T-cell (primary cell): Measurements from ENCODE around the gene MIPOL1. TPM values are rescaled to one million over a fixed set of nuclear protein-coding genes. Genes with fewer than 3 reads are reported as not detected.

Experiments
- ATAC-seq, 4 experiments: fragments of 200-7000 bp in 3 of 4; fragments of 150-1000 bp in 1 of 4; cut with Tn5 transposase; replicated peaks in 1 of 4; 1 replicate in 3 of 4; 2 replicates in 1 of 4; pipeline ENCODE4 v1.10.0; 2021; ENCODE audit warnings: moderate library complexity in 3 of 4, mild to moderate bottlenecking in 2 of 4, moderate number of reproducible peaks in 1 of 4
- CTCF ChIA-PET, 2 donors: fragments of 300-600 bp; sonication (Branson Sonifier 250); formaldehyde crosslinking; loops; one replicate each; lab custom pipeline; 2022; ENCODE audit warnings: antibody characterized with exemption in 2 of 2; lab: Charles Lee
- POLR2A ChIA-PET, 2 donors: fragments of 300-600 bp; sonication (Branson Sonifier 250); formaldehyde crosslinking; loops; one replicate each; lab custom pipeline; 2022; ENCODE audit warnings: antibody characterized with exemption in 2 of 2; lab: Charles Lee
- DNase-seq, 35 experiments: peaks; one replicate each; pipeline versions ENCODE4 v3.0.0 to v3.0.0-alpha.2; 2013 to 2023
- H3K27ac ChIP-seq: one replicate; pipeline ENCODE4 v1.5.1; 2013; ENCODE audit warnings: low read length
- H3K27me3 ChIP-seq, 2 experiments: replicated peaks in 1 of 2; 1 replicate in 1 of 2; 2 replicates in 1 of 2; pipeline versions ENCODE4 v1.6.1 to v1.7.0; 2013; ENCODE audit warnings: low read length in 1 of 2, mixed read lengths in 1 of 2; ENCODE audit not compliant: control insufficient read depth in 2 of 2, insufficient read depth in 2 of 2; ENCODE audit errors: extremely low read depth in 1 of 2
- H3K36me3 ChIP-seq, 2 donors: 1 replicate in 1 of 2; 2 replicates in 1 of 2; pipeline versions ENCODE4 v1.6.1 to v1.7.0; 2013; ENCODE audit warnings: low read length in 1 of 2; ENCODE audit not compliant: control insufficient read depth in 2 of 2, insufficient read depth in 1 of 2; ENCODE audit errors: extremely low read depth in 1 of 2
- H3K4me1 ChIP-seq, 2 experiments: 1 replicate in 1 of 2; 2 replicates in 1 of 2; pipeline versions ENCODE4 v1.6.1 to v1.7.0; 2013; ENCODE audit warnings: low read length in 2 of 2, mixed read lengths in 1 of 2; ENCODE audit not compliant: insufficient read depth in 2 of 2, control insufficient read depth in 1 of 2; ENCODE audit errors: extremely low read depth in 1 of 2
- H3K4me3 ChIP-seq, 2 donors: 1 replicate in 1 of 2; 2 replicates in 1 of 2; pipeline versions ENCODE4 v1.5.1 to v1.7.0; 2013; ENCODE audit warnings: mild to moderate bottlenecking in 2 of 2, low read length in 1 of 2, moderate library complexity in 1 of 2; ENCODE audit not compliant: control insufficient read depth in 1 of 2; ENCODE audit errors: extremely low read depth in 1 of 2
- H3K9me3 ChIP-seq: 2 replicates; pipeline ENCODE4 v1.7.0; 2013
- H3K27ac Mint-ChIP-seq, 2 donors: one replicate each; pipeline ENCODE4 v1.8.0; 2020 to 2021; ENCODE audit warnings: mild to moderate bottlenecking in 2 of 2, mixed read lengths in 2 of 2
- H3K27me3 Mint-ChIP-seq, 2 donors: one replicate each; pipeline ENCODE4 v1.8.0; 2021 to 2022; ENCODE audit warnings: mixed read lengths in 2 of 2
- H3K36me3 Mint-ChIP-seq: one replicate; pipeline ENCODE4 v1.8.0; 2021; ENCODE audit warnings: mixed read lengths
- H3K4me1 Mint-ChIP-seq, 3 donors: one replicate each; pipeline ENCODE4 v1.8.0; 2020 to 2022; ENCODE audit warnings: mixed read lengths in 3 of 3, mild to moderate bottlenecking in 1 of 3
- H3K4me3 Mint-ChIP-seq, 3 donors: one replicate each; pipeline ENCODE4 v1.8.0; 2020 to 2022; ENCODE audit warnings: mild to moderate bottlenecking in 3 of 3, mixed read lengths in 3 of 3, moderate library complexity in 3 of 3
- H3K9me3 Mint-ChIP-seq, 3 donors: one replicate each; pipeline ENCODE4 v1.8.0; 2020 to 2022; ENCODE audit warnings: mixed read lengths in 3 of 3
- WGBS: methylation state at CpG from one replicate; pipeline ENCODE4 v1.1.5; 2013; ENCODE audit warnings: missing lambda C conversion rate; ENCODE audit not compliant: insufficient coverage; 5-methylcytosine and 5-hydroxymethylcytosine counted together
- total RNA-seq, 35 experiments: library from RNA in 6 of 35; stranded (reverse) in 6 of 35; fragments of 120-200 nt in 1 of 35; gene quantifications; one replicate each; pipeline versions ENCODE4 v1.2.1 to v1.2.4 and lab custom pipeline; 2013 to 2026

MIPOL1 gene
- total RNA-seq, 5 donors from 2014 or later (not counting 1 experiment from before 2014, with no cell fraction given): 0.20 to 0.49 (median 0.29) TPM; not detected in 1

GRCh38 chr14:37165794-37166193, 31.9 kb upstream of the MIPOL1 start:
- no peak for ATAC-seq
- WGBS: no CpG with 5 or more reads among the region's 3 CpGs

GRCh38 chr14:37167151-37168047, 30.3 kb upstream of the MIPOL1 start:
- H3K4me3 Mint-ChIP-seq: no peak overlapping the region
- no peaks in the 10 kb centered on the region for H3K9me3 ChIP-seq
- H3K27ac ChIP-seq: no peak overlapping the region
- no peak overlapping the region for H3K27ac Mint-ChIP-seq
- H3K36me3 ChIP-seq: no peaks in the 10 kb centered on the region
- DNase-seq (no peak), ATAC-seq (no peak)
- ChIA-PET POLR2A (no interaction called here), CTCF (no interaction called here)
- H3K4me1 Mint-ChIP-seq: peaks cover 0 to 3% (median 2%) of the 10 kb centered on the region in 3 donors
- H3K27me3 Mint-ChIP-seq: peaks cover 10 to 11% of the 10 kb centered on the region in 2 donors
- peaks cover 0 to 10% of the 10 kb centered on the region in 2 experiments for H3K27me3 ChIP-seq
- 87% methylated on average over 4 of the region's 10 CpGs for WGBS
- H3K9me3 Mint-ChIP-seq: peaks cover 0 to 6% (median 0%) of the 10 kb centered on the region in 3 donors
- H3K4me1 ChIP-seq: no peaks in the 10 kb centered on the region
- H3K36me3 Mint-ChIP-seq: no peaks in the 10 kb centered on the region
- H3K4me3 ChIP-seq: no peak overlapping the region

More at GRCh38 chr14:37165794-37166193, 31.9 kb upstream of the MIPOL1 start:
- Mint-ChIP-seq H3K4me3 (no peak overlapping the region), H3K27me3 (peaks cover 4 to 10% of the 10 kb centered on the region in 2 donors), H3K9me3 (peaks cover 2 to 11% (median 7%) of the 10 kb centered on the region in 3 donors), H3K36me3 (no peaks in the 10 kb centered on the region), H3K4me1 (no peaks in the 10 kb centered on the region), H3K27ac (no peak overlapping the region)
- Histone ChIP-seq H3K9me3 (no peaks in the 10 kb centered on the region), H3K27ac (no peak overlapping the region), H3K4me1 (no peaks in the 10 kb centered on the region), H3K27me3 (peaks cover 0 to 3% of the 10 kb centered on the region in 2 experiments), H3K36me3 (no peaks in the 10 kb centered on the region), H3K4me3 (no peak overlapping the region)
- no peak for DNase-seq
- CTCF ChIA-PET: no interaction called here
- POLR2A ChIA-PET: no interaction called here

- H3K4me3 ChIP-seq: no peak overlapping the region
- Mint-ChIP-seq H3K27me3 (peaks cover 10 to 18% of the 10 kb centered on the region in 2 donors), H3K4me3 (no peak overlapping the region), H3K27ac (no peak overlapping the region), H3K9me3 (peaks cover 0 to 6% (median 0%) of the 10 kb centered on the region in 3 donors), H3K4me1 (peaks cover 0 to 3% (median 2%) of the 10 kb centered on the region in 3 donors), H3K36me3 (no peaks in the 10 kb centered on the region)
- no peaks in the 10 kb centered on the region for H3K36me3 ChIP-seq
- POLR2A ChIA-PET: no interaction called here
- H3K9me3 ChIP-seq: no peaks in the 10 kb centered on the region
- no peak for ATAC-seq
- H3K27me3 ChIP-seq: peaks cover 0 to 13% of the 10 kb centered on the region in 2 experiments
- WGBS: no CpG with 5 or more reads among the region's 4 CpGs
- no peaks in the 10 kb centered on the region for H3K4me1 ChIP-seq
- H3K27ac ChIP-seq: no peak overlapping the region
- CTCF ChIA-PET: no interaction called here
- no peak for DNase-seq
These were observed 29.0 kb upstream of the MIPOL1 start for GRCh38 chr14:37168721-37169120.

GRCh38 chr14:37170237-37170636, 27.5 kb upstream of the MIPOL1 start:
- H3K4me1 ChIP-seq: no peaks in the 10 kb centered on the region
- H3K36me3 ChIP-seq: no peaks in the 10 kb centered on the region
- H3K4me3 ChIP-seq: no peak overlapping the region
- peaks cover 0 to 13% of the 10 kb centered on the region in 2 experiments for H3K27me3 ChIP-seq
- no peak overlapping the region for H3K27ac ChIP-seq
- Mint-ChIP-seq H3K27ac (no peak overlapping the region), H3K4me3 (no peak overlapping the region), H3K36me3 (no peaks in the 10 kb centered on the region), H3K9me3 (peaks cover 0 to 6% (median 0%) of the 10 kb centered on the region in 3 donors), H3K27me3 (peaks cover 10 to 23% of the 10 kb centered on the region in 2 donors), H3K4me1 (peaks cover 0 to 3% (median 2%) of the 10 kb centered on the region in 3 donors)
- WGBS: 79% methylated on average over 2 of the region's 8 CpGs
- CTCF ChIA-PET: no interaction called here
- DNase-seq: no peak
- POLR2A ChIA-PET: no interaction called here
- no peak for ATAC-seq
- no peaks in the 10 kb centered on the region for H3K9me3 ChIP-seq

- no peak overlapping the region for H3K4me3 ChIP-seq
- Mint-ChIP-seq H3K4me1 (peaks cover 0 to 3% (median 2%) of the 10 kb centered on the region in 3 donors), H3K27ac (no peak overlapping the region), H3K27me3 (peaks cover 10 to 23% of the 10 kb centered on the region in 2 donors), H3K4me3 (no peak overlapping the region), H3K9me3 (peaks cover 0 to 6% (median 0%) of the 10 kb centered on the region in 3 donors), H3K36me3 (no peaks in the 10 kb centered on the region)
- no peaks in the 10 kb centered on the region for H3K9me3 ChIP-seq
- no peaks in the 10 kb centered on the region for H3K4me1 ChIP-seq
- H3K27me3 ChIP-seq: peaks cover 0 to 13% of the 10 kb centered on the region in 2 experiments
- no peaks in the 10 kb centered on the region for H3K36me3 ChIP-seq
- POLR2A ChIA-PET: no interaction called here
- H3K27ac ChIP-seq: no peak overlapping the region
- DNase-seq: no peak
- CTCF ChIA-PET: no interaction called here
- no peak for ATAC-seq
- WGBS: 100% methylated on average over 1 of the region's 10 CpGs
These were observed 26.7 kb upstream of the MIPOL1 start for GRCh38 chr14:37170993-37171392.

GRCh38 chr14:37171678-37172023, 26.1 kb upstream of the MIPOL1 start:
- no peak for DNase-seq
- no peak overlapping the region for H3K27ac Mint-ChIP-seq
- Histone ChIP-seq H3K27me3 (peaks cover 0 to 13% of the 10 kb centered on the region in 2 experiments), H3K27ac (no peak overlapping the region), H3K36me3 (no peaks in the 10 kb centered on the region), H3K9me3 (no peaks in the 10 kb centered on the region), H3K4me1 (no peaks in the 10 kb centered on the region), H3K4me3 (no peak overlapping the region)
- peaks cover 0 to 3% (median 2%) of the 10 kb centered on the region in 3 donors for H3K4me1 Mint-ChIP-seq
- peaks cover 0 to 6% (median 1%) of the 10 kb centered on the region in 3 donors for H3K9me3 Mint-ChIP-seq
- no peak overlapping the region for H3K4me3 Mint-ChIP-seq
- H3K27me3 Mint-ChIP-seq: peaks cover 10 to 23% of the 10 kb centered on the region in 2 donors
- POLR2A ChIA-PET: no interaction called here
- ATAC-seq: no peak
- 10% methylated on average over 4 of the region's 6 CpGs for WGBS
- H3K36me3 Mint-ChIP-seq: no peaks in the 10 kb centered on the region
- CTCF ChIA-PET: no interaction called here
